NCI-H1092 treated with DMSO at 0.1 percent for 48 hours (cell line): ENCODE data around the gene LRRC56.
"Not testable (repeated sequence)": the region's sequence is repeated elsewhere in the genome, so short reads cannot be mapped to it uniquely, and the experiment has no call there.

Experiments
- DNase-seq: peaks from one replicate; lab custom pipeline; 2025; lab: John Stamatoyannopoulos, UW

Gene LRRC56

GRCh38 chr11:501001-501682 lies 36.2 kb upstream of the LRRC56 start:
- DNase-seq, result no peak

GRCh38 chr11:501683-502287 lies 35.5 kb upstream of the LRRC56 start:
- no peak for DNase-seq

GRCh38 chr11:502288-503178 lies 34.8 kb upstream of the LRRC56 start:
- DNase-seq, result no peak

- no peak for DNase-seq
These were observed 33.9 kb upstream of the LRRC56 start for GRCh38 chr11:503179-503981.

- DNase-seq, result no peak
These were observed 33.0 kb upstream of the LRRC56 start for GRCh38 chr11:504053-504993.

- no peak for DNase-seq
These were observed 32.4 kb upstream of the LRRC56 start for GRCh38 chr11:504994-505344.

- DNase-seq, result peak; percentile 93
These were observed 30.9 kb upstream of the LRRC56 start for GRCh38 chr11:506238-506994.

- peak; percentile 91 for DNase-seq
These were observed 30.2 kb upstream of the LRRC56 start, which contains the start of gene RNH1 for GRCh38 chr11:506995-507726. Gene RNH1 (minus strand): TSS chr11:507242. CDS start chr11:502162, 5,080 bp downstream.

GRCh38 chr11:507727-508515 lies 29.4 kb upstream of the LRRC56 start:
- DNase-seq, result no peak

GRCh38 chr11:508956-509355 lies 28.4 kb upstream of the LRRC56 start:
- no peak for DNase-seq

GRCh38 chr11:512761-513595 lies 24.3 kb upstream of the LRRC56 start:
- DNase-seq, result no peak

GRCh38 chr11:514606-515005 lies 22.7 kb upstream of the LRRC56 start:
- no peak for DNase-seq

GRCh38 chr11:515131-515530 lies 22.2 kb upstream of the LRRC56 start:
- DNase-seq, result no peak

GRCh38 chr11:516400-516799 lies 20.9 kb upstream of the LRRC56 start:
- no peak for DNase-seq

- DNase-seq, result not testable (repeated sequence)
These were observed 20.2 kb upstream of the LRRC56 start for GRCh38 chr11:516918-517685.

- DNase-seq, result no peak
These were observed 18.7 kb upstream of the LRRC56 start for GRCh38 chr11:518463-519202.
